Endothelial cell (in vitro differentiated cells): ENCODE measurements around the gene SUSD5. TPM values are rescaled to one million over a fixed set of nuclear protein-coding genes. Genes with fewer than 3 reads are reported as not detected.

ENCODE experiments used
- DNase-seq: peaks from one replicate; pipeline ENCODE4 v3.0.0; 2021; ENCODE audit warnings: low spot score
- H3K27ac Mint-ChIP-seq: one replicate; pipeline ENCODE4 v1.8.0; 2021; ENCODE audit warnings: mixed read lengths, inconsistent platforms; ENCODE audit not compliant: unreplicated experiment
- H3K27me3 Mint-ChIP-seq: one replicate; pipeline ENCODE4 v1.8.0; 2021; ENCODE audit warnings: mild to moderate bottlenecking, moderate library complexity, mixed read lengths, inconsistent platforms; ENCODE audit not compliant: unreplicated experiment
- H3K36me3 Mint-ChIP-seq: one replicate; pipeline ENCODE4 v1.8.0; 2021; ENCODE audit warnings: mild to moderate bottlenecking, low read depth, mixed read lengths, inconsistent platforms; ENCODE audit not compliant: unreplicated experiment
- H3K4me1 Mint-ChIP-seq: one replicate; pipeline ENCODE4 v1.8.0; 2021; ENCODE audit warnings: mild to moderate bottlenecking, mixed read lengths, inconsistent platforms; ENCODE audit not compliant: unreplicated experiment
- H3K4me3 Mint-ChIP-seq: one replicate; pipeline ENCODE4 v1.8.0; 2021; ENCODE audit warnings: mild to moderate bottlenecking, mixed read lengths, inconsistent platforms; ENCODE audit not compliant: unreplicated experiment
- H3K9me3 Mint-ChIP-seq: one replicate; pipeline ENCODE4 v1.8.0; 2021; ENCODE audit warnings: mixed read lengths, inconsistent platforms; ENCODE audit not compliant: unreplicated experiment
- CTCF ChIP-seq: fragments of 200-600 bp; sonication (generic); IDR thresholded peaks from one replicate; pipeline ENCODE4 v1.5.0; 2021; ENCODE audit warnings: antibody characterized with exemption; ENCODE audit not compliant: unreplicated experiment
- total RNA-seq: library from RNA; stranded (reverse); fragmentation: NEBNext Ultra II Directional; extraction: Animal tissue kit (Norgen Biotek cat#: 25700); gene quantifications from one replicate; pipeline ENCODE4 v1.2.1, GENCODE V29; 2021; ENCODE audit not compliant: unreplicated experiment

The SUSD5 gene
- total RNA-seq, 1 donor from 2014 or later = 3.9 TPM

DNA sequence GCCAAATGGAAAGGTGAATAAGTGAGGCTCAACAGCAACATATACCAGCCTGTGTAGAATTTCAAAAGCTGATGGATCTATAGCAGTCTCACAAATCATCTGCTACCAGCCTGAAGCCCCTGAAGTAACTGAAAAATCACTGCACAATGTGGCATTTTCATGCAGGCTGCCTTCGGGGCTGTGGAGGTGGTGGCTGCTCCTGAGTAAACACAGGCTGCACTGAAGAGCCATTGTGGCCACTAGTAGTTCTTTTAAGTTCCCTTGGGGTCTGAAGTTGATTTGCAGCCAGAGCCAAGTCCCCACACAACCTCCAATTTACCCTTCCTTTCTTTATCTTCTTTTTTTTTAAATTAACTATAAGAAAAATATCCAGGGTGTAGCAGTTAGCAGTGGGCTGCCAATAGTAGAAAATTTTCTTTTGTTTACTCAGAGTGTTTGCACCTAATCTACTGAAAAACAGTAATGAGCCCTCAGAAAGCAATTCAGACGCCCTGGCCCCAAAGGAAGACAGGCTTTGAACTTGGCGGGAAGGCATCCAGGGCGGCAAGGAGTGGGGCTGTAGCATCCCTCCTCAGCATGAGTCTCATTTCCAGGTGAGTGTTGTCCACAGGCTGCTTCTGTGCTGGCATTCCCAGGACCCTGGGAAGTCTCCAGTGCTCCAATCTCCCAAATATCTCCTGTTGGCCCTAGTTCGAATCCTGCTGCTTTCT lies 13.3 kb upstream of the SUSD5 start:
- H3K4me3 Mint-ChIP-seq = no peak overlapping the region
- no peak overlapping the region for H3K27ac Mint-ChIP-seq
- H3K27me3 Mint-ChIP-seq = peaks cover 4% of the 10 kb centered on the region
- no peaks in the 10 kb centered on the region for H3K4me1 Mint-ChIP-seq
- H3K36me3 Mint-ChIP-seq = no peaks in the 10 kb centered on the region
- no peak for TF ChIP-seq CTCF
- H3K9me3 Mint-ChIP-seq = no peaks in the 10 kb centered on the region
- DNase-seq = no peak

DNA sequence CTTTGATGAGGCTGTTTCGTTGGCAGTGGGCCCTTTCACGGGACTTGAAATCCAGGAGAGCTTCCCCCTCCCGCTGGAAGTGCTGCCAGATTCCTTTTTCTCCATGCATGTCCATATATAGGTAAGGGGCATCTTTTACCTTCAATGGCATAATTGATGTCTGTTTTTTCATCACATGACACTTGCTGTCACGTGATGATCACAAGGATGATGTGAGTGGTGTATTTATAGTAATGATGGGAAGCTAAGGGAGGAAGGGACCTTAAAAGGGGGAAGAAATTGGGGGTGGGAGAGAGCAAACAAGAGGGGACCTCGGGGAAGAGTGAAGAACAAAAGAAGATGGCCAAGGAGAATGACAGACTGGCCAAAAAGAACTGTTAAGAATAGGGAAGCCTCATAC lies 11.3 kb upstream of the SUSD5 start:
- no peaks in the 10 kb centered on the region for H3K4me1 Mint-ChIP-seq
- H3K9me3 Mint-ChIP-seq = no peaks in the 10 kb centered on the region
- H3K27ac Mint-ChIP-seq = no peak overlapping the region
- no peak overlapping the region for H3K4me3 Mint-ChIP-seq
- no peak for DNase-seq
- H3K27me3 Mint-ChIP-seq = peaks cover 4% of the 10 kb centered on the region
- TF ChIP-seq CTCF = no peak
- no peaks in the 10 kb centered on the region for H3K36me3 Mint-ChIP-seq

GRCh38 chr3:33229066-33229465 lies 10.5 kb upstream of the SUSD5 start:
- Mint-ChIP-seq H3K4me1 (no peaks in the 10 kb centered on the region), H3K4me3 (no peak overlapping the region), H3K27ac (peak overlapping the region; percentile 54), H3K36me3 (no peaks in the 10 kb centered on the region), H3K9me3 (no peaks in the 10 kb centered on the region), H3K27me3 (peaks cover 4% of the 10 kb centered on the region)
- no peak for DNase-seq
- TF ChIP-seq CTCF = no peak

DNA sequence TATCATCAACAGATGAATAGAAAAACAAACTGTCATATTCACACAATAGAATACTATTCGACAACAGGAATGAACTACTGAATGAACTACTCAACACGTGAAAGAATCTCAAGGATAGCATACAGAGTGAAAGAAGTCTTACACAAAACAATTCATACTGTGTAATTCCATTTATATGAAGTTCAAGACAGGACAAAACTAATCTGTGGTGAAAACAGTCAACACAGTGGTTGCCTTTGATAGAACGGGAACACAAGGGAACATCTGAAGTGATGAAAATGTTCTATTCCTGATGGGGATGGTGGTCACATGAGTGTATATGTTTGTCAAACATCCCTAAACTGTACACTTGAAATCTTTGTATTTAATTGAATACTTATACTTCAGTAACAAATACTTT lies 2.6 kb upstream of the SUSD5 start:
- Mint-ChIP-seq H3K4me1 (peaks cover 12% of the 10 kb centered on the region), H3K27me3 (peaks cover 17% of the 10 kb centered on the region)

More for the DNA sequence above, 2.6 kb upstream of the SUSD5 start:
- DNase-seq = no peak
- no peaks in the 10 kb centered on the region for H3K9me3 Mint-ChIP-seq
- peaks cover 4% of the 10 kb centered on the region for H3K36me3 Mint-ChIP-seq
- no peak overlapping the region for H3K4me3 Mint-ChIP-seq
- no peak for TF ChIP-seq CTCF
- H3K27ac Mint-ChIP-seq = no peak overlapping the region
